ENCODE data around the gene ATP13A3. TPM values are rescaled to one million over a fixed set of nuclear protein-coding genes. Genes with fewer than 3 reads are reported as not detected.

Gene ATP13A3
- total and polyA plus RNA-seq, 2 of the 4 experiments (the other 2 are of a cell fraction): 48.1 to 154 TPM

DNA sequence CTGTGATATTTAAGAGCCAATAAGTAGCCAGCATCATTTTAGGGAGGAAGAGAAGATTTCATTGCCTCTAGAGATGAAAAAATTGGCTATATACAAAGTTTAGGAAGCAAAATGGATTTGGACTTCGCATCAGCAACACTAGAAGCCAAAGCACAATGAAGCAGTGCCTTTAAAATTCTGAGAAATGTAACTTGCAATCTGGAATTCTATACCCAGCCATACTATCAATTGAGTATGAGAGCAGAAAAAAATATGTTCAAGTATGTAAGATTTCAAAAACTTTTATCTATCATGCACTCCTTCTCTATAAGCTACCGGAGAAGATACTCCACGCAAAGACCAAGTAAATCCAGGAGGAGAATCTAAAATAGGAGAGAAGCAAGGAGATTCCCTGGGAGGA lies 47.4 kb upstream of the ATP13A3 start:
- Histone ChIP-seq H3K18ac (ENCODE audit: low read depth, low read length) (no peak overlapping the region), H3K36me3 (ENCODE audit: control insufficient read depth, insufficient read depth, low read length) (no peaks in the 10 kb centered on the region), H2BK20ac (ENCODE audit: low read depth, low read length) (no peak overlapping the region), H3K79me1 (ENCODE audit: low read depth in 1 of 2, low read length in 2 of 2) (no peaks in the 10 kb centered on the region), H4K5ac (ENCODE audit: low read depth, low read length) (no peak overlapping the region), H3K4me1 (ENCODE audit: control insufficient read depth, insufficient read depth, low read length) (peaks cover 9% of the 10 kb centered on the region), H2BK15ac (ENCODE audit: low read depth, low read length) (no peak overlapping the region), H3K4me2 (ENCODE audit: low read depth, low read length) (no peak overlapping the region), H2AK9ac (replicated peaks; ENCODE audit: low read depth, low read length, poor library complexity) (no peak overlapping the region), H3K56ac (ENCODE audit: extremely low read depth, insufficient read depth, low read length) (no peak overlapping the region), H4K8ac (ENCODE audit: low read depth in 2 of 2, low read length in 2 of 2) (no peak overlapping the region), H2AK5ac (ENCODE audit: low read depth, low read length) (no peak overlapping the region), H3K4me3 (ENCODE audit: insufficient read depth, low read depth, low read length) (no peak overlapping the region), H2BK120ac (ENCODE audit: low read depth, low read length) (no peak overlapping the region), H3K14ac (replicated peaks; ENCODE audit: low read depth, low read length) (no peak overlapping the region), H3K9me1 (ENCODE audit: insufficient read depth, low read length) (peaks cover 10% of the 10 kb centered on the region; the same call in 1 of the 2 replicates), H3K4ac (ENCODE audit: low read depth, low read length) (no peak overlapping the region), H3K9ac (ENCODE audit: low read depth, low read length) (no peak overlapping the region), H3K23ac (ENCODE audit: low read depth, low read length) (no peak overlapping the region), H2BK5ac (ENCODE audit: low read depth, low read length, poor library complexity, severe bottlenecking) (no peak overlapping the region), H3K27ac (ENCODE audit: insufficient read depth, low read length) (no peak overlapping the region), H4K20me1 (ENCODE audit: insufficient read depth, low read length) (no peaks in the 10 kb centered on the region), H3K9me3 (ENCODE audit: control insufficient read depth, insufficient read depth, low read length) (peaks cover 9% of the 10 kb centered on the region), H3K27me3 (ENCODE audit: control insufficient read depth, insufficient read depth, low read length) (no peaks in the 10 kb centered on the region), H4K91ac (ENCODE audit: insufficient read depth, low read depth, low read length) (no peak overlapping the region), H2AFZ (replicated peaks; ENCODE audit: low read length, poor library complexity) (no peak overlapping the region)
- POLR2A ChIA-PET (ENCODE audit: unreplicated experiment): no interaction called here
- TF ChIP-seq, protein P1, sequence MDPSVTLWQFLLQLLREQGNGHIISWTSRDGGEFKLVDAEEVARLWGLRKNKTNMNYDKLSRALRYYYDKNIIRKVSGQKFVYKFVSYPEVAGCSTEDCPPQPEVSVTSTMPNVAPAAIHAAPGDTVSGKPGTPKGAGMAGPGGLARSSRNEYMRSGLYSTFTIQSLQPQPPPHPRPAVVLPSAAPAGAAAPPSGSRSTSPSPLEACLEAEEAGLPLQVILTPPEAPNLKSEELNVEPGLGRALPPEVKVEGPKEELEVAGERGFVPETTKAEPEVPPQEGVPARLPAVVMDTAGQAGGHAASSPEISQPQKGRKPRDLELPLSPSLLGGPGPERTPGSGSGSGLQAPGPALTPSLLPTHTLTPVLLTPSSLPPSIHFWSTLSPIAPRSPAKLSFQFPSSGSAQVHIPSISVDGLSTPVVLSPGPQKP (IDR thresholded peaks at IDR 0.05; ENCODE audit: borderline replicate concordance, low read depth, low read length): no peak
- no peak for TF ChIP-seq MXI1 (IDR thresholded peaks at IDR 0.05; ENCODE audit: borderline replicate concordance, low read depth, low read length)
- TF ChIP-seq BHLHE40 (IDR thresholded peaks at IDR 0.05; ENCODE audit: low read depth, low read length): no peak
- DNase-seq (no peak), ATAC-seq (ENCODE audit: low read depth) (no peak)
- WGBS, 2 experiments (ENCODE audit: extremely low coverage in 2 of 2, insufficient read length in 1 of 2): no CpG with 5 or more reads among the region's 3 CpGs
- dilution Hi-C loops (cut with HindIII; ENCODE audit: low sequenced_read_pairs, unreplicated experiment) (no loop called here), intact Hi-C loops (cut with micrococcal nuclease) (no loop called here), in situ Hi-C loops (cut with MboI; ENCODE audit: low sequenced_read_pairs) (no loop called here)
- CTCF ChIA-PET: no interaction called here
- BruUV-seq (replicated peaks): no TSS peak

All from IMR-90 (cell line).